Measurements from ENCODE around the gene NKTR. TPM values are rescaled to one million over a fixed set of nuclear protein-coding genes. Genes with fewer than 3 reads are reported as not detected.

Gene NKTR
- total RNA-seq, 1 experiment from 2014 or later, result 79.8 TPM

GRCh38 chr3:42600958-42601675 lies 631 bp downstream of the NKTR start:
- no peak overlapping the region for H4K8ac ChIP-seq (replicated peaks; ENCODE audit: insufficient read length, low read depth, low read length)

More at GRCh38 chr3:42600958-42601675, 631 bp downstream of the NKTR start:
- Histone ChIP-seq H3K9me3 (ENCODE audit: control insufficient read depth, low read depth, low read length) (no peaks in the 10 kb centered on the region), H3K56ac (ENCODE audit: insufficient read length, low read depth, low read length) (no peak overlapping the region), H2AK5ac (ENCODE audit: insufficient read length, low read length) (no peak overlapping the region), H4K91ac (ENCODE audit: insufficient read length, low read depth, low read length) (no peak overlapping the region), H3K9ac (ENCODE audit: extremely low read depth, insufficient read length, low read length) (peak overlapping the region; percentile 86), H3K4ac (ENCODE audit: low read depth, low read length) (no peak overlapping the region), H3K18ac (ENCODE audit: insufficient read length, low read depth, low read length) (peak overlapping the region; percentile 68), H3K14ac (ENCODE audit: insufficient read depth, low read length) (peak overlapping the region; percentile 82), H3K23ac (ENCODE audit: insufficient read length, low read depth, low read length) (no peak overlapping the region), H2BK15ac (ENCODE audit: low read depth, low read length) (no peak overlapping the region), H2BK12ac (ENCODE audit: insufficient read length, low read depth, low read length) (no peak overlapping the region), H2BK5ac (ENCODE audit: insufficient read length, low read length) (no peak overlapping the region), H3K4me2 (ENCODE audit: insufficient read depth, insufficient read length, low read length) (peak overlapping the region; percentile 94), H3K27ac (ENCODE audit: insufficient read length, low read depth, low read length) (peak overlapping the region; percentile 69), H3K79me1 (ENCODE audit: insufficient read depth, low read depth, low read length, poor library complexity, severe bottlenecking) (peaks cover 2% of the 10 kb centered on the region), H4K5ac (ENCODE audit: insufficient read length, low read depth, low read length) (no peak overlapping the region), H4K20me1 (ENCODE audit: control insufficient read depth, insufficient read depth, insufficient read length) (no peaks in the 10 kb centered on the region), H3K4me1 (ENCODE audit: insufficient read depth, low read length) (no peaks in the 10 kb centered on the region), H3K27me3 (ENCODE audit: insufficient read depth, low read length) (no peaks in the 10 kb centered on the region), H3K23me2 (ENCODE audit: insufficient read length, low read depth, low read length, poor library complexity, severe bottlenecking) (peaks cover 4% of the 10 kb centered on the region), H2BK120ac (ENCODE audit: low read depth, low read length, poor library complexity, severe bottlenecking) (no peak overlapping the region), H2BK20ac (ENCODE audit: low read depth, low read length, poor library complexity, severe bottlenecking) (no peak overlapping the region), H3T11ph (ENCODE audit: low read length) (no peak overlapping the region), H3K79me2 (ENCODE audit: insufficient read depth, low read length) (peaks cover 33% of the 10 kb centered on the region; the same call in 1 of the 2 replicates), H2AFZ (ENCODE audit: low read length) (no peak overlapping the region)
- no peaks in the 10 kb centered on the region; a peak in 1 of 5 replicates for H3K9me3 Mint-ChIP-seq
- peak; percentile 75 for DNase-seq
- peaks cover 34% of the 10 kb centered on the region in 2 experiments for H3K4me1 Mint-ChIP-seq
- peaks cover 14 to 32% (median 25%) of the 10 kb centered on the region in 3 experiments for H3K36me3 Mint-ChIP-seq (ENCODE audit: insufficient read depth in 1 of 3, low read depth in 3 of 3)
- no CpG with 5 or more reads among the region's 31 CpGs for WGBS (ENCODE audit: extremely low coverage, insufficient read length, low lambda C conversion rate)
- H3K27ac Mint-ChIP-seq, result peak overlapping the region; percentile 86 to 98 (median 90); a peak in 6 of 7 replicates
- H3K27me3 Mint-ChIP-seq (ENCODE audit: low read depth), result no peaks in the 10 kb centered on the region
- H3K4me3 Mint-ChIP-seq, result peak overlapping the region; percentile 83 to 91
- TF ChIP-seq CTCF (conservative IDR thresholded peaks at IDR 0.05), result no peak

Data from H9 (cell line).